ENCODE results near the gene BMP4. TPM values are rescaled to one million over a fixed set of nuclear protein-coding genes. Genes with fewer than 3 reads are reported as not detected.
A peak's percentile ranks its signal among the peaks of the same experiment; 100 is the strongest.

The BMP4 gene
- total RNA-seq, 1 experiment from 2014 or later, result 12.2 TPM

GRCh38 chr14:53983112-53983511 is 26.5 kb upstream of the BMP4 start:
- no peak overlapping the region for H3K4me3 Mint-ChIP-seq

More at GRCh38 chr14:53983112-53983511, 26.5 kb upstream of the BMP4 start:
- H3K79me2 ChIP-seq (ENCODE audit: insufficient read depth, low read length), result no peaks in the 10 kb centered on the region
- no peaks in the 10 kb centered on the region for H4K20me1 ChIP-seq (ENCODE audit: control insufficient read depth, insufficient read depth, insufficient read length)
- no peak overlapping the region for H3K4ac ChIP-seq (ENCODE audit: low read depth, low read length)
- H3K4me1 ChIP-seq (ENCODE audit: insufficient read depth, low read length), result peaks cover 22% of the 10 kb centered on the region
- no peak overlapping the region for H3K23ac ChIP-seq (ENCODE audit: insufficient read length, low read depth, low read length)
- no peak overlapping the region for H3K4me2 ChIP-seq (ENCODE audit: insufficient read depth, insufficient read length, low read length)
- no peak overlapping the region for H3K14ac ChIP-seq (ENCODE audit: insufficient read depth, low read length)
- peaks cover 55 to 59% of the 10 kb centered on the region in 2 experiments for H3K4me1 Mint-ChIP-seq
- DNase-seq, result no peak
- H3K36me3 Mint-ChIP-seq (ENCODE audit: insufficient read depth in 1 of 3, low read depth in 3 of 3), result peaks cover 28 to 50% (median 35%) of the 10 kb centered on the region in 3 experiments
- no peak for TF ChIP-seq CTCF (conservative IDR thresholded peaks at IDR 0.05)
- no peaks in the 10 kb centered on the region for H3K23me2 ChIP-seq (ENCODE audit: insufficient read length, low read depth, low read length, poor library complexity, severe bottlenecking)
- H3K27me3 ChIP-seq (ENCODE audit: insufficient read depth, low read length), result peaks cover 1% of the 10 kb centered on the region; the same call in 1 of the 2 replicates
- no peak overlapping the region for H2BK5ac ChIP-seq (ENCODE audit: insufficient read length, low read length)
- no peak overlapping the region for H4K5ac ChIP-seq (ENCODE audit: insufficient read length, low read depth, low read length)
- H3K18ac ChIP-seq (ENCODE audit: insufficient read length, low read depth, low read length), result no peak overlapping the region
- no peak overlapping the region for H2AFZ ChIP-seq (ENCODE audit: low read length)
- peak overlapping the region in 1 of 3 experiments; percentile 95; a peak in 2 of 7 replicates for H3K27ac Mint-ChIP-seq
- no peak overlapping the region for H3K27ac ChIP-seq (ENCODE audit: insufficient read length, low read depth, low read length)
- H3K9me3 Mint-ChIP-seq, result peaks cover 47 to 50% of the 10 kb centered on the region in 2 experiments
- H3K9ac ChIP-seq (ENCODE audit: extremely low read depth, insufficient read length, low read length), result no peak overlapping the region
- H3K9me3 ChIP-seq (ENCODE audit: control insufficient read depth, low read depth, low read length), result peaks cover 16% of the 10 kb centered on the region
- no peak overlapping the region for H4K91ac ChIP-seq (ENCODE audit: insufficient read length, low read depth, low read length)
- no peak overlapping the region for H4K8ac ChIP-seq (replicated peaks; ENCODE audit: insufficient read length, low read depth, low read length)
- H2BK12ac ChIP-seq (ENCODE audit: insufficient read length, low read depth, low read length), result no peak overlapping the region
- no peaks in the 10 kb centered on the region for H3K79me1 ChIP-seq (ENCODE audit: insufficient read depth, low read depth, low read length, poor library complexity, severe bottlenecking)
- no peak overlapping the region for H2BK20ac ChIP-seq (ENCODE audit: low read depth, low read length, poor library complexity, severe bottlenecking)
- H3T11ph ChIP-seq (ENCODE audit: low read length), result no peak overlapping the region
- no peak overlapping the region for H3K56ac ChIP-seq (ENCODE audit: insufficient read length, low read depth, low read length)
- H2BK120ac ChIP-seq (ENCODE audit: low read depth, low read length, poor library complexity, severe bottlenecking), result no peak overlapping the region
- peaks cover 7% of the 10 kb centered on the region for H3K27me3 Mint-ChIP-seq (ENCODE audit: low read depth)
- no peak overlapping the region for H2AK5ac ChIP-seq (ENCODE audit: insufficient read length, low read length)
- H2BK15ac ChIP-seq (ENCODE audit: low read depth, low read length), result no peak overlapping the region

All from H9 (cell line).